Measurements from ENCODE around the gene TRIM65.
A peak's percentile ranks its signal among the peaks of the same experiment; 100 is the strongest.

Gene TRIM65

GRCh38 chr17:75917141-75917916 is 20.6 kb upstream of the TRIM65 start:
- DNase-seq, result peak; percentile 15

GRCh38 chr17:75915268-75915667 is 18.5 kb upstream of the TRIM65 start:
- no peak for DNase-seq

GRCh38 chr17:75914643-75915267 is 18.0 kb upstream of the TRIM65 start:
- no peak for DNase-seq

- DNase-seq, result peak; percentile 54
These were observed 16.9 kb upstream of the TRIM65 start for GRCh38 chr17:75913537-75914210.

GRCh38 chr17:75910699-75911098 is 13.9 kb upstream of the TRIM65 start:
- peak; percentile 83 for DNase-seq

GRCh38 chr17:75909812-75910274 is 13.1 kb upstream of the TRIM65 start:
- DNase-seq, result peak; percentile 90

GRCh38 chr17:75909051-75909811 is 12.5 kb upstream of the TRIM65 start:
- peak; percentile 95 for DNase-seq

GRCh38 chr17:75908201-75908600 is 11.4 kb upstream of the TRIM65 start:
- DNase-seq, result peak; percentile 84

GRCh38 chr17:75906143-75906884 is 9.6 kb upstream of the TRIM65 start:
- no peak for DNase-seq

GRCh38 chr17:75904749-75905521 is 8.2 kb upstream of the TRIM65 start, which contains the start of gene MRPL38:
MRPL38 (minus strand) TSS chr17:75904884; CDS start chr17:75904875, 9 bp downstream.
- DNase-seq, result peak; percentile 95

GRCh38 chr17:75902406-75902805 is 5.7 kb upstream of the TRIM65 start:
- DNase-seq, result no peak

GRCh38 chr17:75901727-75902126 is 5.0 kb upstream of the TRIM65 start:
- DNase-seq, result no peak

- no peak for DNase-seq
These were observed 4.2 kb upstream of the TRIM65 start for GRCh38 chr17:75900691-75901533.

GRCh38 chr17:75899767-75900468 is 3.2 kb upstream of the TRIM65 start:
- DNase-seq, result no peak

GRCh38 chr17:75899353-75899752 is 2.6 kb upstream of the TRIM65 start:
- no peak for DNase-seq

- DNase-seq, result no peak
These were observed 2.0 kb upstream of the TRIM65 start for GRCh38 chr17:75898791-75899190.

- no peak for DNase-seq
These were observed 1.3 kb upstream of the TRIM65 start for GRCh38 chr17:75898065-75898464.

GRCh38 chr17:75897160-75898019 is 639 bp upstream of the TRIM65 start:
- no peak for DNase-seq
